ENCODE data around the gene FA2H. TPM values are rescaled to one million over a fixed set of nuclear protein-coding genes. Genes with fewer than 3 reads are reported as not detected.

The FA2H gene
- total and polyA plus RNA-seq, 2 experiments from 2014 or later = 5.7 to 6.3 TPM

- no peak for TF ChIP-seq CTCF (conservative IDR thresholded peaks at IDR 0.05; ENCODE audit: low read depth in 2 of 2)
- no peak for TF ChIP-seq STAT1 (IDR thresholded peaks at IDR 0.05; ENCODE audit: unreplicated experiment)
- TF ChIP-seq, protein P1, sequence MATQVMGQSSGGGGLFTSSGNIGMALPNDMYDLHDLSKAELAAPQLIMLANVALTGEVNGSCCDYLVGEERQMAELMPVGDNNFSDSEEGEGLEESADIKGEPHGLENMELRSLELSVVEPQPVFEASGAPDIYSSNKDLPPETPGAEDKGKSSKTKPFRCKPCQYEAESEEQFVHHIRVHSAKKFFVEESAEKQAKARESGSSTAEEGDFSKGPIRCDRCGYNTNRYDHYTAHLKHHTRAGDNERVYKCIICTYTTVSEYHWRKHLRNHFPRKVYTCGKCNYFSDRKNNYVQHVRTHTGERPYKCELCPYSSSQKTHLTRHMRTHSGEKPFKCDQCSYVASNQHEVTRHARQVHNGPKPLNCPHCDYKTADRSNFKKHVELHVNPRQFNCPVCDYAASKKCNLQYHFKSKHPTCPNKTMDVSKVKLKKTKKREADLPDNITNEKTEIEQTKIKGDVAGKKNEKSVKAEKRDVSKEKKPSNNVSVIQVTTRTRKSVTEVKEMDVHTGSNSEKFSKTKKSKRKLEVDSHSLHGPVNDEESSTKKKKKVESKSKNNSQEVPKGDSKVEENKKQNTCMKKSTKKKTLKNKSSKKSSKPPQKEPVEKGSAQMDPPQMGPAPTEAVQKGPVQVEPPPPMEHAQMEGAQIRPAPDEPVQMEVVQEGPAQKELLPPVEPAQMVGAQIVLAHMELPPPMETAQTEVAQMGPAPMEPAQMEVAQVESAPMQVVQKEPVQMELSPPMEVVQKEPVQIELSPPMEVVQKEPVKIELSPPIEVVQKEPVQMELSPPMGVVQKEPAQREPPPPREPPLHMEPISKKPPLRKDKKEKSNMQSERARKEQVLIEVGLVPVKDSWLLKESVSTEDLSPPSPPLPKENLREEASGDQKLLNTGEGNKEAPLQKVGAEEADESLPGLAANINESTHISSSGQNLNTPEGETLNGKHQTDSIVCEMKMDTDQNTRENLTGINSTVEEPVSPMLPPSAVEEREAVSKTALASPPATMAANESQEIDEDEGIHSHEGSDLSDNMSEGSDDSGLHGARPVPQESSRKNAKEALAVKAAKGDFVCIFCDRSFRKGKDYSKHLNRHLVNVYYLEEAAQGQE (IDR thresholded peaks at IDR 0.05; ENCODE audit: unreplicated experiment) = no peak
- TF ChIP-seq ZNF331 (CRISPR knock-in tag; IDR thresholded peaks at IDR 0.05; ENCODE audit: low read depth) = no peak
- TF ChIP-seq POLR2AphosphoS5 (IDR thresholded peaks at IDR 0.05; ENCODE audit: low read depth) = no peak
- TF ChIP-seq, protein P2, sequence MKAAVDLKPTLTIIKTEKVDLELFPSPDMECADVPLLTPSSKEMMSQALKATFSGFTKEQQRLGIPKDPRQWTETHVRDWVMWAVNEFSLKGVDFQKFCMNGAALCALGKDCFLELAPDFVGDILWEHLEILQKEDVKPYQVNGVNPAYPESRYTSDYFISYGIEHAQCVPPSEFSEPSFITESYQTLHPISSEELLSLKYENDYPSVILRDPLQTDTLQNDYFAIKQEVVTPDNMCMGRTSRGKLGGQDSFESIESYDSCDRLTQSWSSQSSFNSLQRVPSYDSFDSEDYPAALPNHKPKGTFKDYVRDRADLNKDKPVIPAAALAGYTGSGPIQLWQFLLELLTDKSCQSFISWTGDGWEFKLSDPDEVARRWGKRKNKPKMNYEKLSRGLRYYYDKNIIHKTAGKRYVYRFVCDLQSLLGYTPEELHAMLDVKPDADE (IDR thresholded peaks at IDR 0.05) = no peak
- TF ChIP-seq EZH2phosphoT487 (IDR thresholded peaks at IDR 0.05; ENCODE audit: unreplicated experiment) = no peak
- TF ChIP-seq EZH2 (IDR thresholded peaks at IDR 0.05; ENCODE audit: low read depth, unreplicated experiment) = no peak
- TF ChIP-seq JUNB (IDR thresholded peaks at IDR 0.05; ENCODE audit: unreplicated experiment) = no peak
- no peak for TF ChIP-seq NANOG (IDR thresholded peaks at IDR 0.05; ENCODE audit: borderline replicate concordance)
- TF ChIP-seq CREB1 (CRISPR knock-in tag; IDR thresholded peaks at IDR 0.05; ENCODE audit: low read depth) = no peak
Measured at GRCh38 chr16:74776926-74777325, 2.3 kb upstream of the FA2H start (continued).

GRCh38 chr16:74775255-74775654 is 635 bp upstream of the FA2H start:
- H3K9me3 Mint-ChIP-seq = no peaks in the 10 kb centered on the region
- peaks cover 22% of the 10 kb centered on the region for H3K4me1 ChIP-seq (ENCODE audit: insufficient read depth)
- peak overlapping the region; percentile 79 for H3K4me3 ChIP-seq
- H3K4me3 Mint-ChIP-seq = peak overlapping the region; percentile 63
- no peak for ATAC-seq
- peaks cover 17% of the 10 kb centered on the region for H3K27me3 ChIP-seq (ENCODE audit: insufficient read depth)
- 0 out of 2 replicates have a peak, but pooled peaks cover 3% of the 10 kb centered on the region for H3K36me3 ChIP-seq (ENCODE audit: insufficient read depth)
- H3K27ac ChIP-seq (ENCODE audit: low read depth) = no peak overlapping the region
- H3K27ac Mint-ChIP-seq = no peak overlapping the region
- H3K4me1 Mint-ChIP-seq = peaks cover 8% of the 10 kb centered on the region; the same call in 2 of the 3 replicates
- no peaks in the 10 kb centered on the region for H3K9me2 ChIP-seq (ENCODE audit: insufficient read depth)
- H4K20me1 ChIP-seq (replicated peaks; ENCODE audit: insufficient read depth) = no peaks in the 10 kb centered on the region; the same call in none of the 2 replicates
- peaks cover 6% of the 10 kb centered on the region; the same call in 1 of the 2 replicates for H3F3A ChIP-seq (replicated peaks; ENCODE audit: low read depth)
- no peaks in the 10 kb centered on the region for H3K36me3 Mint-ChIP-seq (ENCODE audit: low read depth)
- peak overlapping the region; percentile 97 for H3K4me2 ChIP-seq
- H3K79me2 ChIP-seq (replicated peaks; ENCODE audit: insufficient read depth) = no peaks in the 10 kb centered on the region; the same call in 1 of the 2 replicates
- H2AFZ ChIP-seq = peak overlapping the region; percentile 98
- H3K27me3 Mint-ChIP-seq (ENCODE audit: insufficient read depth, low read depth, poor library complexity) = peaks cover 30% of the 10 kb centered on the region
- DNase-seq (ENCODE audit: low spot score) = no peak
- TF ChIP-seq, protein P3, sequence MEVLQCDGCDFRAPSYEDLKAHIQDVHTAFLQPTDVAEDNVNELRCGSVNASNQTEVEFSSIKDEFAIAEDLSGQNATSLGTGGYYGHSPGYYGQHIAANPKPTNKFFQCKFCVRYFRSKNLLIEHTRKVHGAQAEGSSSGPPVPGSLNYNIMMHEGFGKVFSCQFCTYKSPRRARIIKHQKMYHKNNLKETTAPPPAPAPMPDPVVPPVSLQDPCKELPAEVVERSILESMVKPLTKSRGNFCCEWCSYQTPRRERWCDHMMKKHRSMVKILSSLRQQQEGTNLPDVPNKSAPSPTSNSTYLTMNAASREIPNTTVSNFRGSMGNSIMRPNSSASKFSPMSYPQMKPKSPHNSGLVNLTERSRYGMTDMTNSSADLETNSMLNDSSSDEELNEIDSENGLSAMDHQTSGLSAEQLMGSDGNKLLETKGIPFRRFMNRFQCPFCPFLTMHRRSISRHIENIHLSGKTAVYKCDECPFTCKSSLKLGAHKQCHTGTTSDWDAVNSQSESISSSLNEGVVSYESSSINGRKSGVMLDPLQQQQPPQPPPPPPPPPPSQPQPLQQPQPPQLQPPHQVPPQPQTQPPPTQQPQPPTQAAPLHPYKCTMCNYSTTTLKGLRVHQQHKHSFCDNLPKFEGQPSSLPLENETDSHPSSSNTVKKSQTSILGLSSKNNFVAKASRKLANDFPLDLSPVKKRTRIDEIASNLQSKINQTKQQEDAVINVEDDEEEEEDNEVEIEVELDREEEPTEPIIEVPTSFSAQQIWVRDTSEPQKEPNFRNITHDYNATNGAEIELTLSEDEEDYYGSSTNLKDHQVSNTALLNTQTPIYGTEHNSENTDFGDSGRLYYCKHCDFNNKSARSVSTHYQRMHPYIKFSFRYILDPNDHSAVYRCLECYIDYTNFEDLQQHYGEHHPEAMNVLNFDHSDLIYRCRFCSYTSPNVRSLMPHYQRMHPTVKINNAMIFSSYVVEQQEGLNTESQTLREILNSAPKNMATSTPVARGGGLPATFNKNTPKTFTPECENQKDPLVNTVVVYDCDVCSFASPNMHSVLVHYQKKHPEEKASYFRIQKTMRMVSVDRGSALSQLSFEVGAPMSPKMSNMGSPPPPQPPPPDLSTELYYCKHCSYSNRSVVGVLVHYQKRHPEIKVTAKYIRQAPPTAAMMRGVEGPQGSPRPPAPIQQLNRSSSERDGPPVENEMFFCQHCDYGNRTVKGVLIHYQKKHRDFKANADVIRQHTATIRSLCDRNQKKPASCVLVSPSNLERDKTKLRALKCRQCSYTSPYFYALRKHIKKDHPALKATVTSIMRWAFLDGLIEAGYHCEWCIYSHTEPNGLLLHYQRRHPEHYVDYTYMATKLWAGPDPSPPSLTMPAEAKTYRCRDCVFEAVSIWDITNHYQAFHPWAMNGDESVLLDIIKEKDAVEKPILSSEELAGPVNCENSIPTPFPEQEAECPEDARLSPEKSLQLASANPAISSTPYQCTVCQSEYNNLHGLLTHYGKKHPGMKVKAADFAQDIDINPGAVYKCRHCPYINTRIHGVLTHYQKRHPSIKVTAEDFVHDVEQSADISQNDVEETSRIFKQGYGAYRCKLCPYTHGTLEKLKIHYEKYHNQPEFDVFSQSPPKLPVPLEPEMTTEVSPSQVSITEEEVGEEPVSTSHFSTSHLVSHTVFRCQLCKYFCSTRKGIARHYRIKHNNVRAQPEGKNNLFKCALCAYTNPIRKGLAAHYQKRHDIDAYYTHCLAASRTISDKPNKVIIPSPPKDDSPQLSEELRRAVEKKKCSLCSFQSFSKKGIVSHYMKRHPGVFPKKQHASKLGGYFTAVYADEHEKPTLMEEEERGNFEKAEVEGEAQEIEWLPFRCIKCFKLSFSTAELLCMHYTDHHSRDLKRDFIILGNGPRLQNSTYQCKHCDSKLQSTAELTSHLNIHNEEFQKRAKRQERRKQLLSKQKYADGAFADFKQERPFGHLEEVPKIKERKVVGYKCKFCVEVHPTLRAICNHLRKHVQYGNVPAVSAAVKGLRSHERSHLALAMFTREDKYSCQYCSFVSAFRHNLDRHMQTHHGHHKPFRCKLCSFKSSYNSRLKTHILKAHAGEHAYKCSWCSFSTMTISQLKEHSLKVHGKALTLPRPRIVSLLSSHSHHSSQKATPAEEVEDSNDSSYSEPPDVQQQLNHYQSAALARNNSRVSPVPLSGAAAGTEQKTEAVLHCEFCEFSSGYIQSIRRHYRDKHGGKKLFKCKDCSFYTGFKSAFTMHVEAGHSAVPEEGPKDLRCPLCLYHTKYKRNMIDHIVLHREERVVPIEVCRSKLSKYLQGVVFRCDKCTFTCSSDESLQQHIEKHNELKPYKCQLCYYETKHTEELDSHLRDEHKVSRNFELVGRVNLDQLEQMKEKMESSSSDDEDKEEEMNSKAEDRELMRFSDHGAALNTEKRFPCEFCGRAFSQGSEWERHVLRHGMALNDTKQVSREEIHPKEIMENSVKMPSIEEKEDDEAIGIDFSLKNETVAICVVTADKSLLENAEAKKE (CRISPR knock-in tag; IDR thresholded peaks at IDR 0.05) = no peak
- no peak for TF ChIP-seq POLR2AphosphoS5 (IDR thresholded peaks at IDR 0.05; ENCODE audit: low read depth)

Measured in GM23338 (cell line).